Activated CD8-positive, alpha-beta memory T cell treated with anti-CD3 and anti-CD28 coated beads for 4 hours (primary cell): ENCODE data around the gene TSPAN31.

Experiments used
- DNase-seq, 2 donors: peaks; one replicate each; pipeline ENCODE4 v3.0.0-alpha.2; 2020; ENCODE audit warnings: low read depth in 2 of 2

TSPAN31 gene

GRCh38 chr12:57752668-57753000, 7.8 kb downstream of the TSPAN31 start:
- DNase-seq, result no peak

DNA sequence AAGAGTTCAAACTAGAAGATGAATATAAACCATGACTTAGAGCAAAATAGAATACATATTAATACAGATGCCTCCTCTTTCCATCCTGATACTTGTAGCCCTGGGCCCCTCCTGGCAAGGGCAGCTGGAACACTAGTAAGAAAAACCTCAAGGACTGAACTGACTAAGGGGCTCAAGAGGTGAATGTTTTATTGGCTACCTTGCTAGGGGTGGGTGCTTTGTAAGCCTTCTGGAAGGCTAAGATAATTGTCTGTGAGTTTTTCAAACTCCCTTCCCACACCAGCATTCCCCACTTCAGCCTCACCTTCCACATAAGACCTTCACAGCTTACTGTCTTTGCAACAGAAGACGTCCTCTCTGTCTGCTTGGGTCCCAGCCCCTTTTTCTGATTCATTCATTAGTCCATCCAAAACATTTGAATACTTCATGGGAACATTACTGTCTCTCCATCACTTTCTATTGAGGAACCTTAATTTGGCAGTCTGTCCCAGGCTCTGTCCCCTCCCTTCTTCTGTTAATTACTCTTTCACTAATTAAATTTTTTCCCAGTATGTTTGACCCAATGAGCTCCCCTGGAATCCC, 9.0 kb downstream of the TSPAN31 start:
- DNase-seq, result no peak

DNA sequence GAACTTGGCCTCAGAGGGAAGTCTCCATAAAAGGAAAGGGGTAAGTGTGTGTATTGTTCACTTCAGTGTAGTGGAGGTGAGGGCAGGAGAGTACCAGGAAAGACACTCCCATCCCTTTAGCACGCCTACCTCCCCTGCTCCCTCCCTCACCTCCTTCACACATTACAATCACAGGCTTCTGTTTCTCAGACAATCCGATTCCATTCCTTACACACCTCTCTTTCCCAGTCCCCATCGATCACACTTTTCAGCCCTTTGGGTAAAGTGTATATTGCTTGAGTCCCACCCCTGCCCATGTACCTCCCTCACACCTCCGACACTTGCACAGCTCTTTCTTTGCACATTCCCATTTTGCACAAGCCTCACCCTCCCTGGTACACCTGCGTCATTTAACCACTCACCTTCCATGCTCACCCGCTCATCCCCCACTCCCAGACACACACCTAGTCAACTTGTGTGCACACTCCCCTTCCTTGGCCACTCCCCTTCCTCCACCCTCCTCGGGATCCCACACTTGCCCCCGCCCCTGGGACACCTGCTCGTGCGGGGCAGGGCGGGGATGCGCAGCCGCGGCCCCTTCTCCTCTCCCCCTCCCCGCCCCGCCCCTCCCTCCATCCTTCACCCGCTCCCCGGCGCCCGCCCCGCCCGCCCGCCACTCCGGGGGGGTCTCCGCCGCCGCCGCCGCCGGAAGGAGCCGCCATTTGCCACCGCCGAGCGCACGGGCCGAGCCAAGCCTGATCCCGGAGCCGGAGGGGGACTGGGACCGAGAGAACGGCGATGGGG, 9.8 kb downstream of the TSPAN31 start, which contains the start of gene MARCHF9:
TSS of gene MARCHF9 (plus strand) at position 693 of the 783 bp plus-strand sequence. CDS start 426 bp downstream, outside the sequence.
- DNase-seq, result peak; percentile 60 to 71

- no peak for DNase-seq
These were observed 10.3 kb downstream of the TSPAN31 start for GRCh38 chr12:57755194-57755453.

GRCh38 chr12:57755454-57756372, 10.9 kb downstream of the TSPAN31 start:
- DNase-seq, result no peak

DNA sequence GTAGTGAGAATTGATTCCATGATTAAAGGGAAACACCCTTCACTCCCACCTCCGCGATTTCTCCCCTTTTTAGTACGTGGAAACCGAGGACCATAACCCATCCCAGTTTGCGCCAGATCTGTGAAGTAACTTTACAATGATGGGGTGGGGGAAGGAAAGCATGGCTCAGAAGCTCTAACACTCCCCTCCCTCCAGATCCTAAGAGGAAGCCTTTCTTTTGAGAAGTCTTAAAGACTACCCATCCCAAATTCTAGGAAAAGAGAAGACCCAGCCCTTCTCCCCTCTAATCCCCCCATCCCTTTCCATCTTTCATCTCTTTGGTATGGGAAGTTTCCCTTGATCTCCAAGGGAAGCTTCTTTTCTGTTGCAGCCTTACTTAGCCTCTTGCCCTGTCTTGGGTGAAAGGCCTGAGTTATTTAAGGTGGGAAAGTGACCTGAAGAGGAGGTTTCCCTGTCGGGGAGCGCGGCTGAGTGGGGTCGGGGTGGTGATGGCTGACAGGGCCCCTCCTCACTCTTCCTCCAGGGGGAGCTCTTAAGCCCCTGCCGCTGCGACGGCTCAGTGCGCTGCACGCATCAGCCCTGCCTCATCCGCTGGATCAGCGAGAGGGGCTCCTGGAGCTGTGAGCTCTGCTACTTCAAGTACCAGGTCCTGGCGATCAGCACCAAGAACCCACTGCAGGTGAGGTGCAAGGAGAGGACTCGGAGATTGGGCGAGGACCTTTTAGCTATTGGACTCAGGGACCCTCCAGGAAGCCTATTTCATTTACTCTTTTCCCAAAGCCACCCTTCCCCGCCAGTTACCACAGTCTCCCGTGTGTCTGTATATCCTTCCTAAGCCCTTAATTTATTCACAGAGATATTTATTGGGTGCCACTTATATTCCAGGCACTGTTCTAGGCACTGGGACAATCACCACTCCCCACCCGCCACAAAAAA, 11.8 kb downstream of the TSPAN31 start:
- peak in 1 of 2 donors; percentile 48 for DNase-seq

GRCh38 chr12:57757771-57758170, 12.9 kb downstream of the TSPAN31 start:
- no peak for DNase-seq

- DNase-seq, result no peak
These were observed 13.9 kb downstream of the TSPAN31 start for GRCh38 chr12:57758552-57759359.

DNA sequence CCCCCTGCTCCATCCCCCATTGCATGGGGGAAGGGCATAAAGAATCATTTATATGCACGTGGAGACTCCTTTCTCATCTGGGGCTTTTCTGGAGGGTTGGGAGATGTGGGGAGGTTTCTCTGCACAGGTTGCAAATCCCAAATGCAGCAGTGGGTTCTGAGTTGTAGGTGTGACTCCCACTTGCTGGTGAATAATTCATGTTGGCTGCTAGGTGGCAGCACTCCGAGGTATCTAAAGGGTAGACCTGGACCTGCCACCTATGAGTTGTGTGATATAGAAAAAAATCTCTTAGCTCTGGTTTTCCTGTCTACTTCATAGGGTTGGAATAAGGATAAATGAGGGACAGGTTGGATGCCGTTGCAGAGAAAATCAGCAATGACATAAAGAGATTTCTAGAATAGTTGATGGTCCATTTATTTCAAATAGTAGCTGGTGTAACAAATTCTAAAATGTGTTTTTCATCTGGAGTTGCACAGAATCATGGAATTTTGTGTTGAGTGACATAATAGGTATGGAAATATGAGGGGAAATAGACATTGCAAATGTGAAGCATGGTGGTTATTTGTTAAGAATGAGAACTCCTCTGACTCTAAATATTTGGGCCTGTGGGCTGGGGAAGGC, 14.6 kb downstream of the TSPAN31 start:
- no peak for DNase-seq

DNA sequence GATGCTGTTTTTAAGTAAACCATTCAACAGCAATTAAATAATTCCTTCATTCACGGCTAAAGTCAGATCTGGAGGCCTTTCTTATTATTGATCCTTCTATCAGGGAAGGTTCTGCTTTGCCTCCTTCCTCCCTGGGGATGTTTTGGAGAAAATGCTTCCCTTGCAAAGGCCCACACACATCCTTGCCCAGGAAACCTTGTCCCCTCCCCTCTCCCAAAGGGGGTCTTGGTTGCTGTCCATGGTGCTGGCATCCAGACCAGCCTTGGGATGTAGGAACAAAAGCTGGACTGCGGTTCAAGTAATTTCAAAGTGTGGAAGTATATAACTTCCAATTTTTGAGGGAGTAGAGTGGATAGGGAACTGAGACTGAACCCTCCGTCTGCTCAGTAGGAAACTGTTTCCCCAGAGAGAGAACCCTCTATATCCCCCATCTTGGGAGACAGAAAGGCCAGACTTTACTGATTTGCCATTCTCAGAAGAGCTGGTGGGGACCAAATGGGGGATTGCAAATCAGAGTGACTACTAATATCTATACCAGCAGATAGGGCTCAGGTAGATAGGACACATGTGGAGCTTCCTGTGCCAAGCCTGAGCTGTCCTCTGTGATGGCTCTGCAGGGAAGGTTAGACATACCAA, 15.6 kb downstream of the TSPAN31 start:
- no peak for DNase-seq

GRCh38 chr12:57761391-57761998, 16.7 kb downstream of the TSPAN31 start:
- no peak for DNase-seq

DNA sequence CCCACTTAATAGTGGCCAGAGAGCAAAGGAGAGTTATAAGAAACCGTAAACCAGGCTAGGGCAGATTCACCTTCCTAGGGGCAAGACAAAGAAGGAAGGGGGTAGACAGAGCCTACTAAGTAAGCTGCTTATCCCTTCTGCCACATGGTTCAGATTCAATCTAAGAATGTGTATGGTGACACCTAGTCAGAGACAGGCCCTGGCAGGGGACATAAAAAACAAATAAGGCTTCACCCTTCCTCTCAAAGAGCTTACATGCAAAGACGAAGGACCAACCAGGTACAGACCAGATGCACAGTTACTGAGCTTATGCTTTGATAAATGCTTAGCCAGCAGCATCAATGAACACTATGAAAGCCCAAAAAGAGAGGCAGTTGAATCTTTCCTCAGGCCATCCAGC, 17.6 kb downstream of the TSPAN31 start:
- no peak for DNase-seq

GRCh38 chr12:57763881-57764661, 19.2 kb downstream of the TSPAN31 start:
- DNase-seq, result no peak

DNA sequence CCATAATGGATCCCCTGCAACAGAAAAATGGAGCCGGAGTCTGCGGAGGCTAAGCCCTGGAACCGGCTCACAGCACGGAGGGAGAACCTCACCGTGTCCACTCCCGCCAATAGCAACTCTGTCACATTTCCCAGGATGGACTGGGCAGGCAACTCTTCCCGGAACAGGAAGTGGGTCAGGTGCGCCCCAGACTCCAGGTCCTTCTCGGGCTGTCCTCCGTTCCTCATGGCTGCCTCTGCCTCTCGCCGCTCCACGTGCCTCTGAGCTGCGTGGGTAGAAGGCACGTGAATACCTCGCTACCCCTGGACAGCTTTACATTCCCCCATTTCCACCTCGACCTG, 19.8 kb downstream of the TSPAN31 start:
- no peak for DNase-seq

- DNase-seq, result no peak
These were observed 20.3 kb downstream of the TSPAN31 start for GRCh38 chr12:57765003-57765697.

- no peak for DNase-seq
These were observed 21.0 kb downstream of the TSPAN31 start for GRCh38 chr12:57765698-57766463.
